Stimulated activated CD8-positive, alpha-beta memory T cell treated with anti-CD3 and anti-CD28 coated beads, Interleukin-4, amount 100 ng/mL, for 4 hours (primary cell): Measurements from ENCODE around the gene SHMT1.
"Not testable (repeated sequence)": the region's sequence is repeated elsewhere in the genome, so short reads cannot be mapped to it uniquely, and the experiment has no call there.

Source experiments
- DNase-seq, 2 donors: peaks; one replicate each; pipeline ENCODE4 v3.0.0-alpha.2; 2020; ENCODE audit warnings: low read depth in 2 of 2, low spot score in 1 of 2

Gene SHMT1

GRCh38 chr17:18326572-18326971 lies 36.8 kb downstream of the SHMT1 start:
- DNase-seq = no peak

GRCh38 chr17:18326039-18326438 lies 37.3 kb downstream of the SHMT1 start:
- DNase-seq = no peak

DNA sequence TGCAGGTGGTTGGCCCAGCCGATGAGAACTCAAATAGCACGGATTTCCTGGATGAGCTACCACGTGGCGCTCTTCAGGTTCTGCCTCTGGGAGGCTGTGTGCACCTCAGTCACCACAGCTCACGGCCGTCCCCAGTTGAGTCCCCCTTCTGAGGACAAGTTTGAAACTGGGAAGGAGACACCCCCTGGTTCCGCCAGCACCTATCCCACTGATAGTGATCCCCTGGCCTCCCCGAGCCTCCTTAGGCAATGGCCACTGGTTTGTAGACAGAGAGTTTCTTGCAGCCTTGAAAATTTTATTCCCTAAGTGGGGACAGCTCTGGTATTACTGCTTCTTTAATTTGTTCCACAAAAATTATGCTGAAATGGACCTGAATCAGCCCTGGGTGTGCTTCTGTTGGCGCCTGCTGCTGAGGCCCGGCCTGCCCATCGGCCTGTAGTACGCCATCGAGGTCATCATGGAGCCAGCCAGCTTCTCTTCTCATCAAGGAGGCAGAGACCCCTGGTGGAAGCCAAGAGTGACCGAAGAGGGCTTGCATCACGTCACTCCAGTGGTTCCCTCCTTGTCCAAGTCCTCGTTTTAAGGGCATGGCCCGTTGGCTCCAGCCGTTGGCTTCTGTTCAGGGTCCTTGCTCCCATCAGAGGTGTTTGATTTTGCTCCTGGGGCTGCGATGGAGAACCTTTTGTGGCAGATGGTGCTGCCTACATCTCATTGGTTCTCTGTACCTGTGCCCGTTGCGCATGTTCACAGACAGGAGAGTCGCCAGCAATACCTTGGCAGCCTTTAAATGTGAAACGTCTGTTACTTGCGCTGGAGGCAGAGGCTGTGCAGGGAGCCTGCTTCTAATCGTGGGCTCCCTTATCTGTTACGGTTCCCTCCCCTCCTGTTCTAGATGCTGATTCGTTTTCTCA lies 39.0 kb downstream of the SHMT1 start:
- no peak for DNase-seq

DNA sequence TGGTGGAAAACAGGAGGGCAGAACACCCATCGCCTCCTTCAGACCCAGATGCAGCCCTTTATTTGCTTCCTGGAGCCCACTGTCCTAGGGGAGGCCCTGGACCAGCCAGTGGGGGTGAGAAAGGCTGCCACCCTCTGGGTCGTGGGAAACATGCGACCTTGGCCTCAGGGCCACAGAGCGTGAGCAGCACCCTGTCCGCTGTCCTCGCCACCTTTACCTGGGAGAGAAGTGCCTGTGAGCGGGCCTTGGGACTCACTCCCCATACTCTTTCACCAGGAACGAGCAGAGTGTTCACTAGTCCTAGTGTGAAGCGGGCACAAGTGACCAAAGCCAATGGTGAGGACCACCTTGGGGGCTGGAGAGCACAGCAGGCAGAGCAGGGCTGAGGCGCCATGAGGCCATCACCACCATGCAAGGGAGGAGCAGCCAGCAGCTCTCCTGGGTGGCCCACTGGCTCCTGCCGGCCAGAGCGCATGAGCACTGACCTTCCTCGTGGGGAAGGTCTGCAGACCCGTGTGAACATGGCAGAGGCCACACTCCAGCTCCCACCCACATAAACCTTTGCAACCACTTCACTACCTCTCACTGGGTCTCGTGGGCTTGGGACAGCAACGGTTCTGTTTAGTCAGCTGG lies 39.7 kb downstream of the SHMT1 start:
- no peak for DNase-seq

- DNase-seq = no peak
Observed at GRCh38 chr17:18323007-18323406, 40.3 kb downstream of the SHMT1 start.

DNA sequence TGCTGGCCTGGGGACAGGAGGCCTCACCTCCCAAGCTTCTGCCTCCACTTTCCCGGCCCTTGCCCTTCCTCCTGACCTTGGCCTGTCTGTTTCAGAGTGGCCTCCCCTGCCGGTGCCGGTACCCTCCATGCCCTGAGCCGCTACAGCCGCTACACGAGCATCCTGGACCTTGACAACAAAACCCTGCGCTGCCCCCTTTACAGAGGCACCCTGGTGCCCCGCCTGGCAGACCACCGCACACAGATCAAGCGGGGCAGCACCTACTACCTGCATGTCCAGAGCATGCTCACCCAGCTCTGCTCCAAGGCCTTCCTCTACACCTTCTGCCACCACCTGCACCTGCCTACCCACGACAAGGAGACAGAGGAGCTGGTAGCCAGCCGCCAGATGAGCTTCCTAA lies 40.8 kb downstream of the SHMT1 start:
- no peak for DNase-seq

GRCh38 chr17:18321309-18321708 lies 42.0 kb downstream of the SHMT1 start:
- DNase-seq = no peak

DNA sequence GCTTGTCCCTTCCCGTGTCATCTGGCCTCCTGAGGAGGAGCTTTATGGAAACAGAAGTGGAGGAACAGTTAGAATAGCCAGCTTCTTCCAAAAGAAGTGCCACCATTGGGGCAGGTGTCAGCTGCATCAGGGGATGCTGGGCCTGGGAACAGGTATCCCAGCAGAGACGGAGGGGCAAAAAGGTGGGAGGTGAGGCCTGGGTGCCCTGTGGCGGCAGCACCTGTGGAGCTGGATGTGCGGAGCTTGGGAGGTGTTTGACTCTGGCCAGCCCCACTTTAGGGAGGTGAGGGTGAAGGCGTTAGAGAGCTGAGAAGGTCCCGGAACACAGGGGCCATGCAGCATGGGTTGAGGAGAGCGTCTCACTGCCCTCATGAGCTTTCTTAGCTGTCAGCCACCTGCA lies 43.0 kb downstream of the SHMT1 start:
- no peak for DNase-seq

DNA sequence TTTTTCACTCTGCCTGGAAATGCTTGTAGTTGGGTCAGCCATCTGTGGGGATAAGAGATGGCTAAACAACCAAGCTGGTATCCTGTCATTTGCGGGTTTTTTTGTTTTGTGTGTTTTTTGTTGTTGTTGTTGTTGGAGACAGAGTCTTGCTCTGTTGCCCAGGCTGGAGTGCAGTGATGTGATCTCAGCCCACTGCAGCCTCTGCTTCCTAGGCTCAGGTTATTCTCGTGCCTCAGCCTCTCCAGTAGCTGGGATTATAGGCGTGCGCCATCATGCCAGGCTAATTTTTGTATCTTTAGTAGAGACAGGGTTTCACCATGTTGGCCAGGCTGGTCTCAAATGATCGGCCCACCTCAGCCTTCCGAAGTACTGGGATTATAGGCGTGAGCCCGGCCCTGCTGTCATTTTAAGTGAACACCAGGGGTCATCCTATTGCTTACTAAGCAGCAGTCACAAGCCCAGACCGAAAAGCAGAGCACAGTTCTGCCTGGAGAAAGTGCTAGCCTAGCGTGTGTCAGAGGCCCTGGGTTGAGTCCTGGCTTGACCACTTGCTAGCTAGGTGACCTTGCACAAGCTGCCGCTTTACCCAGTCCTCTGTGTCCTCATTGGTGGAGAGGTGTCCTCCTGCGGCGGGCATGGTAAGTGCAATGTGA lies 43.6 kb downstream of the SHMT1 start:
- DNase-seq = no peak

DNA sequence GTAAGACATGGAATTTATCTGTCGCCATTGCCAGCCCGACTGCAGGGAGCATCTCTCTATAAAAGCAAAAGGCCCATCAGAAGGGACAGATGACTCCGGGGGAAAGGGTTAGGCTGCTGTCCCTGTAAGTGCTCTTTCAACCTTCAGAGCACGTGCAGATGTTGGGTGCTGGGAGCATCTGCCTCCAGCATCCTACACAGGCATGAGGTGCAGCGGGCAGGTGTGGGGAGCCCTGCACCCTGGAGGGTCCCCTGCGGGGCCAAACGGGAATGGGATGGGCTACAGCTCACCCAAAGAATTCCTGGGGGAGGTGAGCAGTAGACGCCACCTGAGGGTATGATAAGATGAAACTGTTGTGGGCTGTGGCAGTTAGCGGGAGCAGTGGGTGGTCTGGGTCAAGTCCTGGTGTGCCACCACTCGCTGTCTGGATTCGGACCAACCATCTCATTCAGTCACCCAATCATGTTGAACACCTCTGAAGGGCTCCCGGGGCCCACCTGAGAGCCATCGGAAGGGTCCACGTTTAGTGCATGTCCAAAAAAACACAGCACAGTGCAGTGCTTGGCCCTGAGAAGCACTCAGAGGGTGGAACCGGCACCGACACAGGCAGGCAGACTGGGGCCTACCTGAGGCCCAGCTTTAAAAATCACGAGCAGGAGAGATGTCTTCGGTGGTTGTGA lies 44.4 kb downstream of the SHMT1 start:
- DNase-seq = no peak

GRCh38 chr17:18318117-18318516 lies 45.2 kb downstream of the SHMT1 start:
- no peak for DNase-seq

DNA sequence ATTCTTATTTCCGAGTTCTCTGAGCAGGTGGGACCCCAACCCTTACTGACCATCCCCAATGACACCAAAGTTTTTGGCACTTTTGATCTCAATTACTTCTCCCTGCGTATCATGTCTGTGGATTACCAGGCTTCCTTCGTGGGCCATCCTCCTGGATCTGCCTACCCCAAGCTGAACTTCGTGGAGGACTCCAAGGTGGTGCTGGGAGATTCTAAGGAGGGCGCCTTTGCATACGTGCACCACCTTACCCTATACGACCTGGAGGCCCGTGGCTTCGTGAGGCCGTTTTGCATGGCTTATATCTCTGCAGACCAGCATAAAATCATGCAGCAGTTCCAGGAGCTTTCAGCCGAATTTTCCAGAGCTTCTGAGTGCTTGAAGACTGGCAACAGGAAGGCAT lies 47.4 kb downstream of the SHMT1 start:
- DNase-seq = no peak

GRCh38 chr17:18315562-18315922 lies 47.8 kb downstream of the SHMT1 start:
- DNase-seq = no peak

DNA sequence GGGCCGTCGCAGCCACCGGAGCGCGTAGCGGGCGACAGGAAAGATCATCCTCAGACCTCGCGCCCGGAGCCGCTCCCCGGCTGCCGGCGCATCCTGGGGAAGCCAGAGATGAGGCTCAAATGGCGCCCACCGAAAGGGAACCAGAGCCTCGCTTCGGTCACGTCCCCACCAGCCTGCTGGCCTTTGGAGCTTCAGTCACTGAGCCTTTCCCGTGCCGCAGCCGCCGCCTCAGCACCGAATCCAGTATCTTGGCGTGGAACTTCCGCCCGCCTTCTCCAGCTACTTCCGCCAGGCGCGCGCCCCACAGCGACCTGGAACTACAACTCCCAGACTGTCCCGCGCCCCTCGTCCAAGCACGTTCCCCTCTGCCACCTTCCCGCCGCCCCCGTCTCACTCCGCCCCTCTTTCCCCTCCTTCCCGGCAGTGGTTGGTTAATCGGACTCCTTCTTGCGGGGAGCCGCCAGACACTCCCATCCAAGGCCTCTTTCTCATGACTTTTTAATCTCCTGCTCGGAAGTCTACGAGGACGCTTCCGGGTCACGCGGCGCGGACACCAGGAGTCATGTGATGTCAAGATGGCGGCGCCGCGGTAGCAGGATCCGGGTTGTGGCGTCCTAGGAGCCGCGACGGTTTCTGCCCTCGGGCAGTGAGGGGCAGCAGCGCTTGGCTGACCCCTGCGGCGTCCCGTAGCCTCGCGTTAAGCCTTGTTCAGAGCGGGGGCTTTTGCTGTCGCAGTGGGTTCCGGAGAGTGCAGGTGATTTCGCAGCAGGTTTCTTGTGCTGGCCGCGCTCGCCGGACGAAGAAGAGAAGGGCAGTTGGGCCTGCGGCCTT lies 48.4 kb downstream of the SHMT1 start, which contains the start of the genes SMCR8 and TOP3A:
TSS of gene SMCR8 (plus strand) at position 563 of the 831 bp plus-strand sequence. CDS start 497 bp downstream, outside the sequence.
TSS of gene TOP3A (minus strand) at position 264 of the 831 bp plus-strand sequence. CDS start at position 48, 216 bp downstream.
- DNase-seq = peak; percentile 95 to 97

DNA sequence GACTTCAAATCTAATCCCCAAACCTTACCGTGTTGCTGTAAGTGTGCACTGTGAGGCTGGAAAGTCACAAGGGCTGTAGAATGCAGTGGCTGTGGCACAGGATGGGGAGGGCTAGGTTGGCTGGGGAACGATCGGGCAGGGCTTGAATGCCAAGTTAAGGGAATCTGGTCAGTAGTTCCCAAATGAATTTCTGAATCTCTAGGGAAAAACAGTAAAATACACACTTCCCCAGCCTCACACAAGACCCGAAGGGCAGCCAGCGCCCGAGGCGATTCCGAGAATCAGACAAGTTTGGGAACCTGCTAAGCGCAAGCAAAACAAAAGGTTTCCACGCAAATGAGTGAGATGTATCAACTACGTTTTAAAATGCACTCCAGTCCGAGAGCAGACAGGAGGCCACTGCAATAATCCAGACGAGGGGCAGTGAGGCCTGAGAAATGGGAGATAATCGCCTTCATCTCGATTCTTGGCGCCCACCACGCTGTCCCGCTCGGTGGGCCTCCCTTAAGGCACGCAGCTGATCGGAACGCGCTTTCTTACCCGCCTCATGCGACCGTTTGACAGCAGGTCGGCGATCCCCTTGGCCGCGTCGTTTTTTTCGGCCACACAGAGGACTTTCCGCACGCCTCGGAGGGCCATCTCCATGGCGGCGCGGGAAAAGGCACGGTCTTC lies 49.2 kb downstream of the SHMT1 start:
- no peak for DNase-seq

DNA sequence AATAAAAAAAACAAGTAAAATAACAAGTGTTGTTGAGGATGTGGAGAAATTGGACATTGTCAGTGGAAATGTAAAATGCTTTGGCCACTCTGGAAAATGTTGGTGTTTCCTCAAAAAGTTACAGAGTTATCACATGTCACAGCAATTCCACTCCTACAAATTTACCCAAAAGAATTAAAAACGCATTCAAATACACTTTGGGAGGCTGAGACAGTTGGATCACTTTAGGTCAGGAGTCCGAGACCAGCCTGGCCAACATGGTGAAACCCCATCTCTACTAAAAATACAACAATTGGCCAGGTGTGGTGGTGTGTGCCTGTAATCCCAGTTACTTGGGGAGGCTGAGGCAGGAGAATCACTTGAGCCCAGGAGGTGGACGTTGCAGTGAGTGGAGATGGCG lies 54.1 kb downstream of the SHMT1 start:
- no peak for DNase-seq

DNA sequence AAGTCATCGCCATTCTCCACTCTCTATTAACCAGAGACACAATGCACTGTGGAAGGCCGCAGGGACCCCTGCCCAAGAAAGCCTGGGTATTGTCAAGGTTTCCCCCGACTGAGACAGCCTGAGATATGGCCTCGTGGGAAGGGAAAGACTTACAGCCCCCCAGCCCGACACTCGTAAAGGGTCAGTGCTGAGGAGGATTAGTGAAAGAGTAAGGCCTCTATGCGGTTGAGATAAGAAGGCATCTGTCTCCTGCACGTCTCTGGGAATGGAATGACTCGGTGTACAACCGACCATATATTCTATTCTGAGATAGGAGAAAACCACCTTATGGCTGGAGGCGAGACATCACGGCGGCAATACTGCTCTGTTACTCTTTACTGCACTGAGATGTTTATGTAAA lies 60.1 kb downstream of the SHMT1 start:
- not testable (repeated sequence) for DNase-seq

DNA sequence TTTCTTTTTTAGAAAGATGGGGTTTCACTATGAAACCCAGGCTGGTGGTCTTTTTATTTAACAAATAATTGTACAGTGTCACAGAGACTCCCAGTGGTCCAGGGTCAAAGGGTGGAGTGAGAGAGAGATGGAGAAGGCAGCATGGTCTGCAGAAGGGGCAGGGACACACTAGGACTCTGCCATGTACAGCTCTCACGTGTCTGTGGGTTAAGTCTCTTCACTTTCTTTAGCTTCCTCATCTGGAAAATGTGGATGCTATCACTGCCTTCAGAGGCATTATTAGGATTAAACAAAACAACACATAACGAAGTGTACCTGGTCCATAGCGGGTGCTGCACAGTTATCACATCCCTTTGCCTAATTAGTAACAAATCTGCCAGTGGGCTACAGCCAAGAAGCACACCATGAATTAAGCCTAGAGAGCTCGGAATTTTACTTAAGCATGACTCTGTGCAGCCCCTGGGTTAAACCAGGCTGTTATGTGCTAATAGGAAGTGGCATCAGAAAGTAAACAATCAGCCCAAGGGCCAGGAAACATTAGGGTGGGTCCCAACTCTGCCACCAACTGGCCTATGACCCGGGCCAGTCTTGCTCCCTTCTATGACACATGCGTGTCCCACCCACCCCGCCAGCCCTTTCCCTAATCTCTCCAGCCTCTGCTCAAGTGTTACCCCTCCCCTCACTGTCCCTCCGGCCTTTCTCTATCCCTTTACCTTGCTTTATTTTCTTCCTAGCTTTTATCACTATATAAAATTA lies 62.4 kb downstream of the SHMT1 start:
- DNase-seq = no peak

DNA sequence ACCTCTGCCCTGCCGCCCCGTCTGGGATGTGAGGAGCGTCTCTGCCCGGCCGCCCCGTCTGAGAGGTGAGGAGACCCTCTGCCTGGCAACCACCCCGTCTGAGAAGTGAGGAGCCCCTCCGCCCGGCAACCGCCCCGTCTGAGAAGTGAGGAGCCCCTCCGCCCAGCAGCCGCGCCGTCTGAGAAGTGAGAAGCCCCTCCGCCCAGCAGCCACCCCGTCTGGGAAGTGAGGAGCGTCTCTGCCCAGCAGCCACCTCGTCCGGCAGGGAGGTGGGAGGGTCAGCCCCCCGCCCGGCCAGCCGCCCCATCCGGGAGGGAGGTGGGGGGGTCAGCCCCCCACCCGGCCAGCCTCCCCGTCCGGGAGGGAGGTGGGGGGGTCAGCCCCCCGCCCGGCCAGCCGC lies 65.3 kb downstream of the SHMT1 start:
- not testable (repeated sequence) for DNase-seq
